Tibial nerve (tissue), 4 donors: ENCODE data around the gene RAB11FIP2.

Experiments used
- EP300 ChIP-seq, 2 donors: sonication (generic); formaldehyde crosslinking; IDR thresholded peaks; one replicate each; pipeline ENCODE4 v1.6.1; 2017; ENCODE audit warnings: antibody characterized with exemption in 2 of 2, mild to moderate bottlenecking in 1 of 2
- TF ChIP-seq, protein P1 (sequence below), 5 experiments: fragments of 200-600 bp in 3 of 5; fragments of 450-650 bp in 2 of 5; sonication (generic) in 3 of 5; IDR thresholded peaks; one replicate each; pipeline ENCODE4 v1.5.1; 2016 to 2019; ENCODE audit warnings: antibody characterized with exemption in 5 of 5, mild to moderate bottlenecking in 3 of 5, moderate library complexity in 2 of 5

DNA sequence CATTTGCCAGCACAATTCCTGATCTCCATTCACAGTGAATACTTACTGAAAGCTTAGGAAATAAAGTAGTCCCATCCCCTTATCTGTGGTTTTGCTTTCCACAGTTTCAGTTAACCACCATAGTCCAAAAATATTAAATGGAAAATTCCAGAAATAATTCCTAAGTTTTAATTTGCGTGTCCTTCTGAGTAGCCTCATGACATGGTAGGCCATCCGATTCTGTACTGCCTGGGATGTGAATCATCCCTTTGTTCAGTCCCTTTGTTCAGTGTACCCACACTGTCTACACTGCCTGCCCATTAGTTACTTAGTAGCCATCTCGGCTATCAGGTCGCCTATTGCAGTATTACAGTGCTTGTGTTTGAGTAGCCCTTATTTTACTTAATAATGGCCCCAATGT is 14.2 kb downstream of the RAB11FIP2 start:
- TF ChIP-seq, protein P1, sequence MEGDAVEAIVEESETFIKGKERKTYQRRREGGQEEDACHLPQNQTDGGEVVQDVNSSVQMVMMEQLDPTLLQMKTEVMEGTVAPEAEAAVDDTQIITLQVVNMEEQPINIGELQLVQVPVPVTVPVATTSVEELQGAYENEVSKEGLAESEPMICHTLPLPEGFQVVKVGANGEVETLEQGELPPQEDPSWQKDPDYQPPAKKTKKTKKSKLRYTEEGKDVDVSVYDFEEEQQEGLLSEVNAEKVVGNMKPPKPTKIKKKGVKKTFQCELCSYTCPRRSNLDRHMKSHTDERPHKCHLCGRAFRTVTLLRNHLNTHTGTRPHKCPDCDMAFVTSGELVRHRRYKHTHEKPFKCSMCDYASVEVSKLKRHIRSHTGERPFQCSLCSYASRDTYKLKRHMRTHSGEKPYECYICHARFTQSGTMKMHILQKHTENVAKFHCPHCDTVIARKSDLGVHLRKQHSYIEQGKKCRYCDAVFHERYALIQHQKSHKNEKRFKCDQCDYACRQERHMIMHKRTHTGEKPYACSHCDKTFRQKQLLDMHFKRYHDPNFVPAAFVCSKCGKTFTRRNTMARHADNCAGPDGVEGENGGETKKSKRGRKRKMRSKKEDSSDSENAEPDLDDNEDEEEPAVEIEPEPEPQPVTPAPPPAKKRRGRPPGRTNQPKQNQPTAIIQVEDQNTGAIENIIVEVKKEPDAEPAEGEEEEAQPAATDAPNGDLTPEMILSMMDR (IDR thresholded peaks at IDR 0.05), result no peak
- TF ChIP-seq EP300 (IDR thresholded peaks at IDR 0.05), result no peak
